HCT116 (cell line): ENCODE measurements around the gene LRRC47. TPM values are rescaled to one million over a fixed set of nuclear protein-coding genes. Genes with fewer than 3 reads are reported as not detected.

Experiments used
- ATAC-seq: fragments of 200-7000 bp; cut with Tn5 transposase; 2 replicates; pipeline ENCODE4 v1.9.1; 2020; ENCODE audit warnings: mild to moderate bottlenecking, moderate library complexity
- BruUV-seq: library from RNA; stranded (reverse); fragments of 400-500 nt; replicated peaks from 2 replicates; lab custom pipeline; 2021; lab: Mats Ljungman, UMichigan
- CTCF ChIA-PET: fragments of 300-600 bp; sonication (Branson Sonifier 250); formaldehyde crosslinking; loops from one replicate; lab custom pipeline; 2021; ENCODE audit warnings: antibody characterized with exemption; lab: Charles Lee
- POLR2A ChIA-PET: fragments of 300-600, 350-600 bp; sonication (Branson Sonifier 250); formaldehyde crosslinking; loops from one replicate; lab custom pipeline; 2021; ENCODE audit warnings: antibody characterized with exemption; lab: Charles Lee
- RAD21 ChIA-PET, 2 experiments: fragments of 300-600 bp; sonication (Branson Sonifier 250); formaldehyde crosslinking; loops; one replicate each; lab custom pipeline; 2023; ENCODE audit warnings: low total read pairs in 2 of 2; ENCODE audit not compliant: uncharacterized antibody in 2 of 2, unreplicated experiment in 2 of 2, low non-redundant PET in 1 of 2; lab: Charles Lee
- DNase-seq: peaks from one replicate; pipeline ENCODE4 v3.0.0-alpha.2; 2010; ENCODE audit warnings: low read depth, low spot score
- H2AFZ ChIP-seq: fragments of 200-600 bp; shearing (Covaris generic), sonication (generic); 2 replicates; pipeline ENCODE4 v1.6.1; 2017; ENCODE audit warnings: low read depth, mixed run types, mixed read lengths, antibody characterized with exemption, low read length; ENCODE audit not compliant: poor library complexity, severe bottlenecking
- H3K27ac ChIP-seq: 2 replicates; pipeline ENCODE4 v1.5.1; 2012; ENCODE audit warnings: low read depth, low read length
- H3K27me3 ChIP-seq: fragments of 200-600 bp; sonication (generic); 2 replicates; pipeline ENCODE4 v1.6.1; 2016; ENCODE audit warnings: mixed run types, low read length, mixed read lengths; ENCODE audit not compliant: insufficient read depth
- H3K36me3 ChIP-seq, 2 experiments: fragments of 200-500 bp in 1 of 2; fragments of 200-600 bp in 1 of 2; sonication (Bioruptor generic) in 1 of 2; sonication (generic) in 1 of 2; 2 replicates each; pipeline versions ENCODE4 v1.5.1 to v1.6.1; 2014 to 2016; ENCODE audit warnings: low read length in 2 of 2, inconsistent platforms in 1 of 2, mixed read lengths in 1 of 2, mixed run types in 1 of 2; ENCODE audit not compliant: insufficient read depth in 2 of 2, control insufficient read depth in 1 of 2
- H3K4me1 ChIP-seq, 2 experiments: fragments of 200-600 bp in 1 of 2; sonication (generic) in 1 of 2; 2 replicates each; pipeline versions ENCODE4 v1.5.1 to v1.6.1; 2012 to 2017; ENCODE audit warnings: low read length in 2 of 2, inconsistent platforms in 1 of 2, mild to moderate bottlenecking in 1 of 2, mixed read lengths in 1 of 2, mixed run types in 1 of 2, moderate library complexity in 1 of 2; ENCODE audit not compliant: insufficient read depth in 2 of 2, control insufficient read depth in 1 of 2
- H3K4me2 ChIP-seq: fragments of 200-600 bp; sonication (generic); 2 replicates; pipeline ENCODE4 v1.6.1; 2017; ENCODE audit warnings: mixed run types, low read length, mixed read lengths
- H3K4me3 ChIP-seq, 2 experiments: fragments of 200-600 bp in 1 of 2; sonication (generic) in 1 of 2; replicated peaks in 1 of 2; 2 replicates each; pipeline ENCODE4 v1.5.1; 2011 to 2016; ENCODE audit warnings: low read length in 2 of 2, control low read depth in 1 of 2, low read depth in 1 of 2, mild to moderate bottlenecking in 1 of 2, mixed read lengths in 1 of 2, mixed run types in 1 of 2
- H3K79me2 ChIP-seq: fragments of 200-600 bp; sonication (generic); 2 replicates; pipeline ENCODE4 v1.6.1; 2017; ENCODE audit warnings: mild to moderate bottlenecking, mixed run types, low read length, moderate library complexity, mixed read lengths; ENCODE audit not compliant: insufficient read depth
- H3K9ac ChIP-seq: fragments of 200-600 bp; sonication (generic); 2 replicates; pipeline ENCODE4 v1.6.1; 2016; ENCODE audit warnings: low read length, mixed read lengths
- H3K9me2 ChIP-seq: fragments of 200-600 bp; sonication (generic), shearing (Covaris generic); 2 replicates; pipeline ENCODE4 v1.6.1; 2017; ENCODE audit warnings: mixed run types, mild to moderate bottlenecking, moderate library complexity; ENCODE audit not compliant: insufficient read depth
- H3K9me3 ChIP-seq, 2 experiments: fragments of 200-500 bp in 1 of 2; fragments of 200-600 bp in 1 of 2; sonication (Bioruptor generic) in 1 of 2; sonication (generic) in 1 of 2; 2 replicates each; pipeline ENCODE4 v1.6.1; 2014 to 2017; ENCODE audit warnings: low read length in 2 of 2, mixed read lengths in 2 of 2, inconsistent platforms in 1 of 2, low read depth in 1 of 2, mild to moderate bottlenecking in 1 of 2, mixed run types in 1 of 2, moderate library complexity in 1 of 2; ENCODE audit not compliant: control insufficient read depth in 1 of 2, insufficient read depth in 1 of 2
- H4K20me1 ChIP-seq: fragments of 200-600 bp; sonication (generic), shearing (Covaris generic); 2 replicates; pipeline ENCODE4 v1.6.1; 2017; ENCODE audit warnings: mixed run types, mild to moderate bottlenecking, moderate library complexity; ENCODE audit not compliant: insufficient read depth
- ELF1 ChIP-seq: IDR thresholded peaks from 2 replicates; pipeline ENCODE4 v1.6.1; 2012; ENCODE audit warnings: low read depth, borderline replicate concordance
- EZH2phosphoT487 ChIP-seq: fragments of 200-600 bp; IDR thresholded peaks from 2 replicates; pipeline ENCODE4 v1.6.1; 2018; ENCODE audit warnings: antibody characterized with exemption, borderline replicate concordance
- FOSL1 ChIP-seq: IDR thresholded peaks from 2 replicates; pipeline ENCODE4 v1.6.1; 2012; ENCODE audit warnings: low read depth
- JUND ChIP-seq: IDR thresholded peaks from 2 replicates; pipeline ENCODE4 v1.6.1; 2012
- POLR2AphosphoS5 ChIP-seq: IDR thresholded peaks from 2 replicates; pipeline ENCODE4 v1.6.1; 2011; ENCODE audit warnings: mild to moderate bottlenecking, low read depth, low read length, moderate library complexity
- REST ChIP-seq: IDR thresholded peaks from 2 replicates; pipeline ENCODE4 v1.6.1; 2012; ENCODE audit warnings: low read depth
- SIN3A ChIP-seq: IDR thresholded peaks from 2 replicates; pipeline ENCODE4 v1.6.1; 2012; ENCODE audit warnings: low read depth
- SP1 ChIP-seq: IDR thresholded peaks from 2 replicates; pipeline ENCODE4 v1.6.1; 2012; ENCODE audit warnings: low read depth
- SRF ChIP-seq: IDR thresholded peaks from 2 replicates; pipeline ENCODE4 v1.6.1; 2012; ENCODE audit warnings: low read depth
- TCF7L2 ChIP-seq: IDR thresholded peaks from 2 replicates; pipeline ENCODE4 v1.7.0; 2011; ENCODE audit warnings: borderline replicate concordance, inconsistent platforms; ENCODE audit not compliant: insufficient read depth, insufficient read length; ENCODE audit errors: extremely low read depth
- ZBTB33 ChIP-seq: IDR thresholded peaks from 2 replicates; pipeline ENCODE4 v1.6.1; 2011; ENCODE audit warnings: mild to moderate bottlenecking, low read length, moderate library complexity; ENCODE audit not compliant: insufficient replicate concordance; ENCODE audit errors: extremely low read depth
- ZFX ChIP-seq: fragments of 450-650 bp; IDR thresholded peaks from 2 replicates; pipeline ENCODE4 v1.6.1; 2017
- ZNF274 ChIP-seq: fragments of 200-500 bp; sonication (Bioruptor generic); IDR thresholded peaks from 2 replicates; pipeline ENCODE4 v1.6.1; 2014; ENCODE audit warnings: mild to moderate bottlenecking, low read depth, low read length, inconsistent platforms
- intact Hi-C: fragments of 100-400 bp; cut with micrococcal nuclease; formaldehyde crosslinking; loops from 2 replicates; pipeline ENCODE4 v1.10.0; 2022
- total RNA-seq: library from RNA; stranded (reverse); gene quantifications from one replicate; pipeline ENCODE4 v1.2.1, GENCODE V29; 2021; ENCODE audit not compliant: unreplicated experiment
- TF ChIP-seq, protein P1 (sequence below): IDR thresholded peaks from 2 replicates; pipeline ENCODE4 v1.6.1; 2012
- TF ChIP-seq, protein P2 (sequence below), 3 experiments: fragments of 200-600 bp in 1 of 3; sonication (generic) in 1 of 3; IDR thresholded peaks in 2 of 3; conservative IDR thresholded peaks in 1 of 3; 2 replicates each; pipeline ENCODE4 v1.5.1; 2012 to 2017; ENCODE audit warnings: low read depth in 2 of 3, low read length in 2 of 3, antibody characterized with exemption in 1 of 3, borderline replicate concordance in 1 of 3, control low read depth in 1 of 3, mild to moderate bottlenecking in 1 of 3, mixed read lengths in 1 of 3, mixed run types in 1 of 3, moderate library complexity in 1 of 3; ENCODE audit not compliant: insufficient read depth in 1 of 3
- TF ChIP-seq, protein P3 (sequence below): IDR thresholded peaks from 2 replicates; pipeline ENCODE4 v1.6.1; 2012

LRRC47 gene
- total RNA-seq, 1 experiment from 2014 or later, result 48.0 TPM

- intact Hi-C loops, result no loop called here
- no peak overlapping the region for H2AFZ ChIP-seq
Measured at GRCh38 chr1:3771108-3772026, 24.9 kb downstream of the LRRC47 start.

More at GRCh38 chr1:3771108-3772026, 24.9 kb downstream of the LRRC47 start:
- Histone ChIP-seq H3K36me3 (no peaks in the 10 kb centered on the region), H3K9ac (peak overlapping the region; percentile 64), H3K27ac (peak overlapping the region; percentile 69; the same call in 1 of the 2 replicates)
- TF ChIP-seq, protein P1, sequence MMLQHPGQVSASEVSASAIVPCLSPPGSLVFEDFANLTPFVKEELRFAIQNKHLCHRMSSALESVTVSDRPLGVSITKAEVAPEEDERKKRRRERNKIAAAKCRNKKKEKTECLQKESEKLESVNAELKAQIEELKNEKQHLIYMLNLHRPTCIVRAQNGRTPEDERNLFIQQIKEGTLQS, result no peak
- TF ChIP-seq FOSL1, result no peak
- no peak for TF ChIP-seq SRF
- TF ChIP-seq, protein P2, sequence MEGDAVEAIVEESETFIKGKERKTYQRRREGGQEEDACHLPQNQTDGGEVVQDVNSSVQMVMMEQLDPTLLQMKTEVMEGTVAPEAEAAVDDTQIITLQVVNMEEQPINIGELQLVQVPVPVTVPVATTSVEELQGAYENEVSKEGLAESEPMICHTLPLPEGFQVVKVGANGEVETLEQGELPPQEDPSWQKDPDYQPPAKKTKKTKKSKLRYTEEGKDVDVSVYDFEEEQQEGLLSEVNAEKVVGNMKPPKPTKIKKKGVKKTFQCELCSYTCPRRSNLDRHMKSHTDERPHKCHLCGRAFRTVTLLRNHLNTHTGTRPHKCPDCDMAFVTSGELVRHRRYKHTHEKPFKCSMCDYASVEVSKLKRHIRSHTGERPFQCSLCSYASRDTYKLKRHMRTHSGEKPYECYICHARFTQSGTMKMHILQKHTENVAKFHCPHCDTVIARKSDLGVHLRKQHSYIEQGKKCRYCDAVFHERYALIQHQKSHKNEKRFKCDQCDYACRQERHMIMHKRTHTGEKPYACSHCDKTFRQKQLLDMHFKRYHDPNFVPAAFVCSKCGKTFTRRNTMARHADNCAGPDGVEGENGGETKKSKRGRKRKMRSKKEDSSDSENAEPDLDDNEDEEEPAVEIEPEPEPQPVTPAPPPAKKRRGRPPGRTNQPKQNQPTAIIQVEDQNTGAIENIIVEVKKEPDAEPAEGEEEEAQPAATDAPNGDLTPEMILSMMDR (IDR thresholded peaks at IDR 0.05 in 2 of 3, conservative IDR thresholded peaks at IDR 0.05 in 1 of 3; ENCODE audit: borderline replicate concordance in 1 of 3, insufficient read depth in 1 of 3, low read depth in 2 of 3, low read length in 2 of 3), result no peak
- TF ChIP-seq EZH2phosphoT487, result no peak
- TF ChIP-seq POLR2AphosphoS5, result no peak
- no peak for TF ChIP-seq SP1
- no peak for TF ChIP-seq ZFX
- TF ChIP-seq ZBTB33, result no peak
- TF ChIP-seq TCF7L2, result no peak
- TF ChIP-seq, protein P3, sequence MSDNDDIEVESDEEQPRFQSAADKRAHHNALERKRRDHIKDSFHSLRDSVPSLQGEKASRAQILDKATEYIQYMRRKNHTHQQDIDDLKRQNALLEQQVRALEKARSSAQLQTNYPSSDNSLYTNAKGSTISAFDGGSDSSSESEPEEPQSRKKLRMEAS, result no peak
- no peak for TF ChIP-seq SIN3A
- no peak for TF ChIP-seq JUND
- TF ChIP-seq ZNF274, result no peak
- TF ChIP-seq ELF1, result no peak
- no peak for TF ChIP-seq REST
- TF ChIP-seq, all 23 proteins: peak for 0
- CTCF ChIA-PET, result no interaction called here
- H3K4me1 ChIP-seq, result peaks cover 29 to 39% of the 10 kb centered on the region in 2 experiments
- DNase-seq, result no peak
- no TSS peak for BruUV-seq
- no peaks in the 10 kb centered on the region for H3K9me3 ChIP-seq
- H3K9me2 ChIP-seq, result no peaks in the 10 kb centered on the region
- no peaks in the 10 kb centered on the region for H4K20me1 ChIP-seq
- H3K27me3 ChIP-seq, result no peaks in the 10 kb centered on the region
- H3K79me2 ChIP-seq, result no peaks in the 10 kb centered on the region
- RAD21 ChIA-PET, result no interaction called here
- ATAC-seq, result no peak
- POLR2A ChIA-PET, result no interaction called here
- H3K4me2 ChIP-seq, result peak overlapping the region; percentile 87
- peak overlapping the region; percentile 49 to 60 for H3K4me3 ChIP-seq
